Skin of body (tissue), 3 donors: Measurements from ENCODE around the gene LZIC. TPM values are rescaled to one million over a fixed set of nuclear protein-coding genes. Genes with fewer than 3 reads are reported as not detected.

Experiments used
- DNase-seq: peaks from one replicate; lab custom pipeline; 2025; lab: John Stamatoyannopoulos, UW
- small RNA-seq: library from RNA; depleted of rRNA; stranded (forward); fragments of <200 nt; gene quantifications from one replicate; pipeline ENCODE3, GENCODE V24; 2014; ENCODE audit warnings: low replicate concordance
- total RNA-seq: library from RNA; depleted of rRNA; stranded (reverse); fragments of >200 nt; gene quantifications from one replicate; pipeline ENCODE4 v1.2.3, GENCODE V29; 2014

Gene LZIC
- total RNA-seq, 1 donor from 2014 or later: 36.3 TPM

GRCh38 chr1:9886092-9886742, 57.0 kb downstream of the LZIC start:
- DNase-seq: no peak

DNA sequence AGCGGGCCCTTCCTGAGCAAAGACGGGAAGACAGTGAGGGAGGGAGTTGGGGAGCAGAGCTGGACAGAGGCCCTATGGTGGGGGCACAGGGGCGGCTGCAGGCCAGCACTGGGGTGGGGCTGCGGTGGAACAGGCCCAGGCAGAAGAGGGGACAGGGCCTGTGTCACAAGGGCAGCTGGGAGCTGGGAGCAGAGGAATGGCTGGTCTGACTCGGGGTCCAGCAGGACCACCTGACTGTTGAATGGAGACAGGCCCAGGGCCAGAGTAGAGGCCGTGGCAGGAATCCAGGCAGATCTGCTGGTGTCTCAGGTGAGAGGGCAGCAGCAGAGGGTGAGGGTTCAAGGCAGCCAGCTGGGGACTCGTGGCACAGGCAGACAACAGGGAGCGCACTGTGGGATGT, 58.4 kb downstream of the LZIC start:
- no peak for DNase-seq

- DNase-seq: no peak
These were observed 59.4 kb downstream of the LZIC start for GRCh38 chr1:9883585-9884449.

DNA sequence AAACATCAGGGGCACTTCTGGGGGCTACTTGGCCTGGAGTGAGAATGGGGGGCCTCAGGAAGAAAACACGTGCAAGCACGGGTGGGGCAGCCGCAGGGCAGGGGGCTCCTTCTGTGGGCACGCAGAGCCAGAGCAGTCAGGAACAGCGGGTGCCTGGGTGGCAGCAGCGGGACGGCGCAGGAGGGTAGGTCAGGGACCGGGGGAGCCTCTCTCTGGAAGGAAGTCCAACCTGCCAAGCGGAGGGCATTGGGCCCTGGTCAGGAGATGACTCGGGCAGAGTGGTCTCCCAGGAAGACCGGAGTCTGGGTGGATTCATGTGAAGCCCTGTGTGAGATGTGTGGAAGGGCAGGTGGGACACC, 60.3 kb downstream of the LZIC start:
- no peak for DNase-seq

DNA sequence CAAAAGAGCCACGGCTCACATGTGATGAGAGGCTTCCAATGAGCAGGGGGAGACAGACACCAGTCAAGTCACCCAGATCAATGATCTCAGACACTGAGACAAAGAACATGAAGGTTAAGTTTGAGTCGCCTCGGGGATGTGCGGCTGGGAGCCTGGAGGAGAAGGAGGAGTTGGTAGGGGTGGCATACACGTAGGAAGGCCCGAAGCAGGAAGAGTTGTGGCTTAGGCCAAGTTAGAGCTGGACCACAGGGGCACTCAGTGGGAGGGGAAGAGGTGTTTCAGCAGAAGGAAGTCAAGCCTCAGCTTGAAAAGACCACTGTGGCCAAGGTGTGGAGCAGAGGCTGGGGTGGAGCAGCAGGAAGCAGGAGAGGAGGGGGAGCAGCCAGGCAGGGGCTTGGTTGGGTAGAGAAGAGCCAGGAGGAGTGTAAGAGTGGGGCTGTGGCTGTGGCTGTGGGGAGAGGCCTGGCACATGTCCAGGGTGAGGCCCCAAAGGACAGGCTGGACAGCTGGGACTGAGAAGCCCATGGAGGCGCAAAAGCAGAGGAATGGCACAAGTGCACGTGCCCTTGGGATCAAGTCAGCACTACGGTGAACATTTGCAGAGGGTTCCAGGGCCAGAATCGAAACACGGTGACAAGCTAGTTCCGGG, 60.8 kb downstream of the LZIC start:
- DNase-seq: no peak

DNA sequence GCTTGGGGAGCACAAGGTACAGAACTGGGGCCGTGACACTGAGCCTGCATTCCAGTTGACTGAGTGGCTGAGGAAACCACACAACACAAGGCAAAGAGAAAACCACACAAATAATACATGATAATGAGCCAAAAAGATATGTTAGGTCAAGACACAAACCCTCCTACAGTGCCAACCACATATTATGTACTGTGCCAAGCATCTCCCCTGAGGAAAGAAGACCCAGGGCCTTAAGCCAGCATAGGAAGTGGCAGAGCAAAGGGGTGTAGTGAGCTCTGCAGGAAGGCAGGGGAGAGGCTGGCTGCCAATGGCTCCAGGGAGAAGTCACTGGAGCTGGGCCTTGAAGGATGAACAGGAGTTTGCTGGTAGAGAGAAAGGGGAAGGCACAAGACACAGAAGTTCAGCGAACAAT, 61.3 kb downstream of the LZIC start:
- DNase-seq: no peak

Small RNA genes lying within 50 kb of the gene (small RNA-seq; reads per million reads assigned to genes)
- gene MIR5697: not detected

Other genes with a start within 250 kb of the LZIC start
- 62.7 TPM for gene CLSTN1, start 119.4 kb downstream of the LZIC start, total RNA-seq
- 33.6 TPM for gene CTNNBIP1, start 33.1 kb downstream of the LZIC start, total RNA-seq
- gene NMNAT1, start 84 bp upstream of the LZIC start, total RNA-seq: 10.0 TPM
- 11.6 TPM for gene RBP7, start 53.8 kb upstream of the LZIC start, total RNA-seq
- gene UBE4B, start 89.6 kb upstream of the LZIC start, total RNA-seq: 34.7 TPM